T-helper 22 cell (primary cell): ENCODE measurements around the gene SMIM45.

Source experiments
- DNase-seq: peaks from one replicate; pipeline ENCODE4 v3.0.0-alpha.2; 2020; ENCODE audit warnings: low read depth

The SMIM45 gene

GRCh38 chr22:41951898-41952474, at the start of gene SMIM45:
TSS of gene SMIM45 (plus strand) at chr22:41952150.
- DNase-seq = no peak

- DNase-seq = no peak
These were observed 49.0 kb upstream of the SMIM45 start for GRCh38 chr22:41902932-41903421.

- no peak for DNase-seq
These were observed 47.2 kb upstream of the SMIM45 start for GRCh38 chr22:41904450-41905410.

GRCh38 chr22:41905411-41906202, 46.3 kb upstream of the SMIM45 start:
- DNase-seq = no peak

- no peak for DNase-seq
These were observed 45.1 kb upstream of the SMIM45 start for GRCh38 chr22:41906822-41907221.

- DNase-seq = no peak
These were observed 44.2 kb upstream of the SMIM45 start for GRCh38 chr22:41907436-41908401.

GRCh38 chr22:41908411-41909309, 43.3 kb upstream of the SMIM45 start:
- DNase-seq = no peak

GRCh38 chr22:41909310-41910049, 42.5 kb upstream of the SMIM45 start:
- DNase-seq = no peak

GRCh38 chr22:41910050-41911000, 41.6 kb upstream of the SMIM45 start:
- no peak for DNase-seq

- DNase-seq = no peak
These were observed 40.8 kb upstream of the SMIM45 start for GRCh38 chr22:41911001-41911611.

GRCh38 chr22:41912338-41913039, 39.5 kb upstream of the SMIM45 start:
- DNase-seq = no peak

- DNase-seq = no peak
These were observed 38.8 kb upstream of the SMIM45 start for GRCh38 chr22:41913040-41913719.

- DNase-seq = no peak
These were observed 38.0 kb upstream of the SMIM45 start for GRCh38 chr22:41913842-41914534.

- DNase-seq = no peak
These were observed 37.3 kb upstream of the SMIM45 start for GRCh38 chr22:41914611-41915034.

GRCh38 chr22:41915035-41915785, 36.7 kb upstream of the SMIM45 start, which contains the start of gene SHISA8:
TSS of gene SHISA8 (minus strand) at chr22:41915074. CDS start at chr22:41914667, 407 bp downstream.
- peak; percentile 36 for DNase-seq
